GM21717 (cell line): ENCODE measurements around the gene TCEANC2.
"Not testable (repeated sequence)": the region's sequence is repeated elsewhere in the genome, so short reads cannot be mapped to it uniquely, and the experiment has no call there.

Source experiments
- ATAC-seq: cut with Tn5 transposase; IDR thresholded peaks from one replicate; pipeline ENCODE4 v1.9.1; 2021; ENCODE audit warnings: mild to moderate bottlenecking, moderate library complexity; ENCODE audit not compliant: unreplicated experiment

Gene TCEANC2

DNA sequence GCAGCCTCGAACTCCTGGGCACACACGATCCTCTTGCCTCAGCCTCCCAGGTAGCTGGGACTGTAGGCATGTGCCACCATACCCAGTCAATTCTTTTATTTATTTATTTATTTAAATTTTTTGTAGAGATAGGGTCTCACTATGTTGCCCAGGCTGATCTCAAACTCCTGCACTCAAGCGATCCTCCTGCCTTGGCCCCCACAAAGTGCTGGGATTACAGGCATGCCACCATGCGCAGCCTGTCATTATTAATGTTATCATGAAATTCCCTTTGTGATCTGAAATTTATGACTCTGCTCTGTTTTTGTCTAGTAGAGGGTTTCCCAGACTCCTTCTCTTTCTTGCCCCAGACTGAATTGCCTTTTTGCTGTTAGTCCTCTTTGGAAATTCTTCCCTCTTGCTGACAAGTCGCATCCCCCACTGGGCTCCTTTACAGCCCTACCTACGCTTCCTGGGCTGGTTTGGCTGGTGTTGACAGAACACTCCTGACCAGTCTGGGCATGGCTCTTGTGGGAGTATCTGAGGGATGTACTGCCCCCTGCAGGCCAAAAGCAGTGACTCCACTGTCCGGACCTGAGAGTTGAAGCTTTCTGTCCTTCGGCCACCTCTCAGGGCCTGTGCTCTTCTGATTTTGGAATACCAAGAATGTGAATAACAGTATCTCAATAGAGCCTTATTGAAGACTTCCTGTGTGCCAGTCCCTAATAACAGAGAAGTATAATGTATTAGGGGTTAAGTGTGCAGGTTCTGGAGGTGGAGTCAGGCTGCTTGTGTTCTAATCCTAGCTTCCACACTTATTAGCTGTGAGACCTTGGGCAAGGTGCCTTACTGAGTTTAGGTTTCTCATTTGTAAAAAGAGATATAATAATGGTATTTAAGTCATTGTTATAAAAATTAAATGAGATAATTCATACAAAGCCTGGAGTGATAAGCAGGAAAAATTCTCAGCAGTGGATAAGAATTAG is 28.2 kb downstream of the TCEANC2 start:
- peak; percentile 58 for ATAC-seq

DNA sequence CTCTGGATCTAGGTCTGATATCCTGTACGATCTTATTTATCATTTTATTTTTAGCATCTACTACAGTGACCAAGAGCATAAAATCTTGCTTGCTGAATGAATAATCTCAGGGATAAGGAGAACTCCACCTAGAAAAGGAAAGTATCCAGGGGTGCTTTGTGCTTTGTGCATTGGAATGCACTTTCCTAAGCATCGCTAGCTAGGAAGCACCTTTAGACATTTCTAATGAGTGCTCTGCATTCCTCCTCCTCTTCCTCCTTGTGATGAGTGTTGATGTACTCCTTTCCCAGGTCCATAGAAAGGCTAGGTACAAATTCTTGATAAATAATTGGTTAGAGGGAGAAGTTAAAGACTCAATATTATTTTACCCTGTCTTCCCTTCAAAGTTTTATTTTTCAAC is 31.4 kb downstream of the TCEANC2 start:
- no peak for ATAC-seq

DNA sequence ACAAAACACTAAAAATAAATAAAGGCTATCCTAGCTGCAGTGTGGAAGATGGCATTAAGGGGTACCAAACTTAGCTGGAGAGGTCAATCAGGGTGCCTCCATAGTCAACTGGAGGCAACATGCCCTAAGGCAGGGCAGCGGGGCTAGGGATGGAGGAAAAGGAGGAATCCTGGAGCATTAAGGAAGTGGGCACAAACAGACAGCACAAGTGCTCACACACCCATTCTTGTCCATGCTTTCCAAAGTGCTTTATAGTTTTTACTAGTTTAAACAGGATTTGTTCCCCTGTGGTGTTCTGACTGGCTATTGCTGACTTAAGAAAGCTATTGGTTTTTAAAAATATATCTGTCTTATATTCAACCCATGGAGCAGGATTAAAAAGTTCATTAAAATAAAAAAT is 33.3 kb downstream of the TCEANC2 start:
- no peak for ATAC-seq

DNA sequence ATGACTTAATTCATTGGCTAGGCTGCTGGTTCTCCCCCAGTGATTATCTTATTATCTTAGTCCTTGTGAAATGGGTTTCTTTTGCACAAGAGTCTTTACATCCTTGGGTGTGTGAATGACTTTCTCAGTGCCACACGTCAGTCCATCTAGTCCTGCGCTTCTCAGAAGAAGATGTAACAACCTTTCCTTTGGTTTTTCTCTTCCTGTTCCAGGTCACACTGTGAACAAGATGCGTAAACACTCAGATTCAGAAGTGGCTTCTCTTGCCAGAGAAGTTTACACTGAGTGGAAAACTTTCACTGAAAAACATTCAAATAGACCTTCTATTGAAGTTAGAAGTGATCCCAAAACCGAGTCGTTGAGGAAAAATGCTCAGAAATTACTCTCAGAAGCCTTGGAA is 35.0 kb downstream of the TCEANC2 start:
- no peak for ATAC-seq

DNA sequence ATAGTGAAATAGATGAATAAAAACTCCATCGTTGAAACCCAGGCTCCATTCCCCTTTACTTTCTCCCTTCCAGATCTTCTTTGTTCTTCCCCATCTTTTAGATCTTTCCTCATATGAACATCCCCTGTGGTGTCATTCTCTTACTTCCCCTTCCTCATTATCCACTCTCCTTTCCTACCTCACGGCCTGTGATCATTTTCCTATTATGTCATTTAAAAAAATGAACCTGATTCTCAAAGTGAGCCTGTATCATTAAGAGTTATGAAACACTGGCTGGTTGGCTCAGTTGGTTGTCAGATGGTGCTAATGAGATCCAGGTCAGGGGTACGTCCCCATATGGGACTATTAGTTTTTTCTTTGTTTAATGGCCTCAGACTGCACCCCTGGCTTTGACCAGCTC is 38.3 kb downstream of the TCEANC2 start:
- no peak for ATAC-seq

DNA sequence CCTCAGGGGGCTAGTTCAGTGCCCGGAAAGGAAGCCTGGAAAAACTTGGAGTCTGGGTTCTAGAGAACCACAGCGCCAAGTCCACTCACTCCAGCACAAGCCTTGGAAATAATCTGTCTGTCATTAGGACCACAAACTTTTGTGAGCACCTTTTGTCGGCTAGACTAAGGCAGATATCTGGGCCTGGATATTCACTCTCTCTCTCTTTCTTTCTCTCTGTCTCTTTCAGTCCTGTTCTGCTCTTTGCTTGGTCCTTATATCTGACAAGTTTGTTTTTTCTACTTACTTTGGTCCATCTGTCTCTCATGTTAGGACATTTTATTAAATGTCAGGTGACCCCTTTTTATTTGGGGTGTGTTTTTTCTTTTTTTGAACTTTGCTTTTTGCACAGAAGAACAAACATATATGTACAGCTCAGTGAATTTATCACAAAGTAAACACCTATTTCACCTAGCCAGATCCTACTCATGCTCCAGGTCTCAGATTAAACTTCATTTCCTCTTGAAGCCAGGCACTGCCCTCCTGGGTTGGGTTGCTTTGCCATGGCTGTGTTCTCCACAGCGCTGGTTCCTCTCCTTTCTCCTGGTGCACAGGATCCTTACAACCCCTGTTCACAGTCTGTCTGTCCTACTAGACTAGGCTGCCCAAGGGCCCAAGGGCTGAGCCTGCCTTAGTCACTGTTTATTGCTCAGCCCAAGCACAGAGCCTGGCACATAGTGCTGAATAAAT is 40.8 kb downstream of the TCEANC2 start:
- ATAC-seq, result no peak

DNA sequence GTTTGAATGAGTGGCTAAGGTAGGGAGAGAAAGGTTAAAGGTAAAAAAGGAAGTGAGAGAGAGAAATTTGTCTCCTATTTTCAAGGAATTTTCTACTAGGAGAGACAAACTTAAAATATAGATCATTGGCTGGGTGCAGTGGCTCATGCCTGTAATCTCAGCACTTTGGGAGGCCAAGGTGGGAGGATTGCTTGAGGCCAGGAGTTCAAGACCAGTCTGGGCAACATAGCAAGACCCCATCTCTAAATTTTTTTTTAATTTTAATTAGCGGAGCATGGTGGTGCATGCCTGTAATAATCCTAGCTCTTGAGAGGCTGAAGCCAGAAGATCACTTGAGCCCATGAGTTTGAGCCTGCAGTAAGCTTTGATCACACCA is 41.3 kb downstream of the TCEANC2 start:
- ATAC-seq, result not testable (repeated sequence)

DNA sequence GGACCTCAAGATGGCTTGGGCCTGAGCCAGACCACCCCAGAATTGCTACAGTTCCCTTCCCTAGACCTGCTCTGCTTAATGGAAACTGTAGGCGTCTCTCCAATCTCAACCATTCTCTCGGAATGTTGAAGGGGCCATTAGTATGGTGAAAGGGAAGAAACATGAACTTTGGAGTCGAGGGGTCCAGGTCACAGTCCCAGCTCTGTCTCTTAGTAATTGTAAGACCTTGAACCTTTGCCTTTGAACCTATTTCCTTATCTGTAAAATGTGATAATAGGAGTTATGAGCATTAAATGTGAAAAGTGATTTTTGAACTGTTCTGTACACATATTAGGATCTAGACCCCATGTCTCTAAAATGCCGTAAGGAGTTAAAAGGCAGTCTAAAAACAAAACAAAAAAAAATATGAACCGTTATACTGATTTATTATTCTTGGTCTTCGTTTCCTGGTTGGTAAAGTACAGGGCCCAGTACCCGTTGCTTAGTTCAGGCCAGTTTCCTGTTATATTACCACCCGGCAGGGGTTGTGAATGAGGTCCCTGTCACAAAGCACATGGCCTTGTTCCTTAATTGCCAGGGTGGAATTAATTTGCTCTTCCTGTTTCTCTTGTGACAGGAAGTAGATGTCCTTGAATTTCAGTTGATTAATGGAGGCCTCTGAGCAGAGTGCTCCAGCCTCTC is 42.3 kb downstream of the TCEANC2 start:
- ATAC-seq, result no peak

DNA sequence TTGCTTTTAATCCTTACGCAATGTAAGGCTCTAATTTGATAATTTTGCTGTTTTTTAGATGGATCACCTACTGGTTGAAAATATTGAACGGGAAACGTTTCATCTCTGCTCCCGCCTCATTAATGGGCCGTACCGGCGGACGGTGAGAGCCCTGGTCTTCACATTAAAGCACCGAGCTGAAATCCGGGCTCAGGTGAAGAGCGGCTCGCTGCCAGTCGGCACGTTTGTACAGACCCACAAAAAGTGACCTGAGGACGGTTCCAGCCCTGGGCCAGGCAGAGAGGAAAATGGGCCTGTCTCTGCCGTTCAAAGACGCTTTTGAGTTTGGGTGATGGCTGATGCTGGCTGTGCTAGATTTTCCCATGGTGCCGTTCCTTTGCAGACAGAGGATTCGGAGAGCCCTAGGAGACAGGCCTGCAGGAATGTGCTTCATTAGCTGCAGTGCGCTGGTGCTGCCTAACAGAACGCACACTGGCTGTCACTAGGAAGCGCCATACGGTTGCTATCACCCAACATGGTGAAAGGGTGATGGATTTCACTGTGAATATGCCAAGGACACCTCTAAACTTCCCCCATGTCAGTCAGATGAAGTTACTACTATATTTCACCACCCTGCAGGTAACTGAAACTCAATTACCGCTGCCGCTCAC is 42.9 kb downstream of the TCEANC2 start:
- ATAC-seq, result no peak

DNA sequence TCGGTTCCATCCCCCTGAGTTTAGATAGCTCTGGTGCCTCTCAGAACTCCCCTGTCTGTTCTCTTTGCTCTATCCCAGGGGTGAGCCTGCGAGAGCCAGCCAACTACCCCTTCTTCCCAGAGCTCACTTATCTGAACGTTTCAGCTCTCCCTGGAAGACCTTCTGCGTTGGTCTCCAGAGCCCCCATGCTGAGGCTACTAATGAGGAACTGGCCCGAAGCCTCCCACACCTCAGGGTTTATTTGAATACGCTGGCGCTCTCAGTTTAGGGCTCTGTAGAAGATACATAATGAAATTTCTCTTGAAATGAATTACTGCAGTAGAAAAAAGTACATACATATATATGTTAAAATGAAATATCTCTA is 43.5 kb downstream of the TCEANC2 start:
- ATAC-seq, result no peak

DNA sequence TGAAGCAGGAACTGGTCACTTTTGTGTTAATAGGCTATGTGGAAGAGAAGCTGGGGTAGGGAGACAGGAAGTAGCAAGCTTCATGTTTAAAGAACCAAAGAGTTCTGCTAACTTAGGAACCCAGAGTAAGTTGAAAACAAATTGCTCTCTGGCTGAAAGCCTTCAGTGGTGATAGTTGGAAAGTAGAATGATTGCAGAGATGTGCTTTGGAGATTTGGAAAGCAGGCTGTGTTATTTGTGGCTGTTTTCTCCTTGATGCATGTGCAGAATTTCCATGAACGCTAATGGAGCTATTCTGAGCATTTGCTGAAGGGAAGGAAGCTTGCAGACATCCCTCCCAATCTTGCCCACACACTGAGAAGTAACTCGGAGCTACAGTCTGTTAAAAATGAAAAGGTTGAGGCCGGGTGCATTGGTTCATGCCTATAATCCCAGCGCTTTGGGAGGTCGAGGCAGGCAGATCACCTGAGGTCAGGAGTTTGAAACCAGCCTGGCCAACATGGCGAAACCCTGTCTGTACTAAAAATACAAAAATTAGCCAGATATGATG is 45.7 kb downstream of the TCEANC2 start:
- ATAC-seq, result no peak

DNA sequence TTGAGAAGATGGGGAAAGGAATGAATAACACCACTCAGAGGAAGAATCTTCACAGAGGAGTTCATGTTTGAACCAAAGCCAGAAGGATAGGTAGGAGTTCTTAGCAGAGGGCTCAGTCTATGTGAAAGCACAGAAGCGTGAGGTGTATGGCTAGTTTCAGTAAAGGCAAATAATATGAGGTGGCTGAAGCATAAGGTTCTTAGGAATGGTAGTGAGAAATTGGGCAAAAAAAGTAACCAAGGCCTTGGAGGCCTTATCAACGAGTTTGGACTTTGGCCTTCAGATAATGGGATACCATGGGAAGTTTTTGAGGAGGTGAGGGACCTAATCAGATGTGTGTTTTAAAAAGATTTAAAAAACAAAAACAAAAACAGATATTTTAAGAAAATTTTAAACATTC is 47.1 kb downstream of the TCEANC2 start:
- ATAC-seq, result no peak

DNA sequence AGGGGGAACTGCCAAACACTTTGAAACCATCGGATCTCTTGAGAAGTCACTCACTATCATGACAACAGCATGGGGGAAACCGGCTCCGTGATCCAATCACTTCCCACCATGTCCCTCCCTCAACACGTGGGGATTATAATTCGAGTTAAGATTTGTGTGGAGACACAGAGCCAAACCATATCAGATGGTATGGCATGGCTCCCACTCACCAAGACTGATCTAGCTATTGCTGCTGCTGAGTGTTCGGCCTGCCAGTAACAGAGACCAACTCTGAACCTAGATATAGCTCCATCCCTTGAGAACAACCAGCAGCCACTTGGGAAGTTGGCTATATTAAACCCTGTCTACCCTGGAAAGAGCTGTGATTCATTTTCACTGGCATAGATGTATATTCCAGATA is 50.0 kb downstream of the TCEANC2 start:
- ATAC-seq, result no peak

DNA sequence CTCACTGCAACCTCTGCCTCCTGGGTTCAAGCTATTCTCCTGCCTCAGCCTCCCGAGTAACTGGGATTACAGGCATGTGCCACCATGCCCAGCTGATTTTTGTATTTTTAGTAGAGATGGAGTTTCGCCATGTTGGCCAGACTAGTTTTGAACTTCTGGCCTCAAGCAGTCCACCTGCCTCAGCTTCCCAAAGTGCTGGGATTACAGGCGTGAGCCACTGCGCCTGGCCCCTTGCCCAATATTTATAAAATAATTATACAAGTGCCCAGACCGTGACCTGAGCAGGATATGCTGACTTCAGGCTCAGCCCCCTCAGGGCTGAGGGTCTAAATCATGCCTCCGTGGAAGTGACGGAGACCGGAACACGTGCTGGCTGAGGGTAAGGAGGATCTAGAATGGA is 51.2 kb downstream of the TCEANC2 start:
- ATAC-seq, result not testable (repeated sequence)

DNA sequence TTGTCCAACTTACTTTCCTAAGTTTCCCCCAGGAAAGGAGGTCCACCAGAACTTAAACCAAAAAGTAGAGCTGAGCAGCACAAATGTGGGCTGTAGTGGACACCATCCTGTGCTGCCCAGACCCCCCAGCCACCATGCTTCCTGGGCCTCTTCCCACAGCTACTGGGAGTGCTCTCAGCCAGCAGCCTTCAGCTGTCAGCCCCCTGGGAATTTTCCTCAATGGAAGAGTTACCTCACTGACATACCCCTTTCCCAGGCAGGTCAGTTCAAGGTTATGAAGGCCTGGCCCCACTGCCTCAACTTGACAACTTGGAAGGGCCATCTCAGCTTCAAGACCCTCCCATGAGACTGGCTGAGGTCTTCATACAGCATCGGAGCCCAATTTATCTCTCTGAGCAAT is 51.7 kb downstream of the TCEANC2 start:
- no peak for ATAC-seq

DNA sequence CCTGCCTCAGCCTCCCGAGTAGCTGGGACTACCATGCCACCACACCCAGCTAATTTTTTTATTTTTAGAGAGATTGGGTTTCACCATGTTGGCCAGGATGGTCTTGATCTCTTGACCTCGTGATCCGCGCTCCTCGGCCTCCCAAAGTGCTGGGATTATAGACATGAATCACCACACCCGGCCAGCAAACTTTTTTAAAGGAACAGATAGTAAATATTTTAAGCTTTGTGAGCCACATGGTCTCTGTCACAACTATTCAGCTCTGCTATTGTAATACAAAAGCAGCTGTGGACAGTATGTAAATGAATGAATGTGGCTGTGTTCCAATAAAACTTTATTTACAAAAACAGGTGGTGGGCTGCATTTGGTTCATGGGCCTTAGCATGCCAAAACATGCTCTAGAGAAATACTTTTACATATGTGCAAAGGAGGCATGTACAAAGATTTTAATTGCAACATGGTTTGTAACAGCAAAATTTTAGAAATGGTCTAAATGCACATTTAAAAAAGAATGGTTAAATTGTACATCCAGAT is 52.4 kb downstream of the TCEANC2 start:
- no peak for ATAC-seq

DNA sequence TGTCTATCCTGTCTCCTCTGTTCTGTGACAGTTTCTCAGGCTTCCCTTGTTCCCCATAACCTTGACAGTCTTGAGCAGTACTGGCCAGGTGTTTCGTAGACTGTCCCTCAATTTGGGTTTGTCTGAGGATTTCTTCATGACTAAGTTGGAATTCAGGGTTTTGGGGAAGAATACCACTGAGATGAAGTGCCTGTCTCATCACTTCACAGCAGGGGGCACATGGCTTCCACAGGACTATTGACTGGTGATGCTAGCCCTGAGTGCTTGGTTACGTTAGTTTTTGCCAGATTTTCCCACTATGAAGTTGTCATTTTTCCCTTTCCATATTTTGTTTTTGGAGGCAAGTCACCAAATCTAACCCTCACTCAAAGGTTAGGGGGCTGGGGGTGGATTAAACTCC is 53.7 kb downstream of the TCEANC2 start:
- ATAC-seq, result no peak

DNA sequence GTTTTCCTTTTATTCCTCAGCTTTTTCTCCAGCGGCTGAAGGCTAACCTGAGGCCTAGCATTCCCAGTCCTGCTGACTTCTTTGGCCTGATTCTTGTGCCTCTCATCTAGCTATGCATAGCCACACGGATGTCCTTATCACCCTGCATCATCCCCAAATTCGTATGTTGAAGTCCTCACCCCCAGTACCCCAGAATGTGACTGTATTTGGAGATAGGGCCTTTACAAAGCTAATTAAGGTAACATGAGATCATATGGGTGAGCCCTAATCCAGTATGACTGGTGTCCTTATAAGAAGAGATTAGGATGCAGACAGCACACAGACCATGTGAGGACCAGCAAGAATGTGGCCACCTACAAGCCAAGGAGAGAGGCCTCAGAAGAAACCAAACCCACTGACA is 54.7 kb downstream of the TCEANC2 start:
- no peak for ATAC-seq

DNA sequence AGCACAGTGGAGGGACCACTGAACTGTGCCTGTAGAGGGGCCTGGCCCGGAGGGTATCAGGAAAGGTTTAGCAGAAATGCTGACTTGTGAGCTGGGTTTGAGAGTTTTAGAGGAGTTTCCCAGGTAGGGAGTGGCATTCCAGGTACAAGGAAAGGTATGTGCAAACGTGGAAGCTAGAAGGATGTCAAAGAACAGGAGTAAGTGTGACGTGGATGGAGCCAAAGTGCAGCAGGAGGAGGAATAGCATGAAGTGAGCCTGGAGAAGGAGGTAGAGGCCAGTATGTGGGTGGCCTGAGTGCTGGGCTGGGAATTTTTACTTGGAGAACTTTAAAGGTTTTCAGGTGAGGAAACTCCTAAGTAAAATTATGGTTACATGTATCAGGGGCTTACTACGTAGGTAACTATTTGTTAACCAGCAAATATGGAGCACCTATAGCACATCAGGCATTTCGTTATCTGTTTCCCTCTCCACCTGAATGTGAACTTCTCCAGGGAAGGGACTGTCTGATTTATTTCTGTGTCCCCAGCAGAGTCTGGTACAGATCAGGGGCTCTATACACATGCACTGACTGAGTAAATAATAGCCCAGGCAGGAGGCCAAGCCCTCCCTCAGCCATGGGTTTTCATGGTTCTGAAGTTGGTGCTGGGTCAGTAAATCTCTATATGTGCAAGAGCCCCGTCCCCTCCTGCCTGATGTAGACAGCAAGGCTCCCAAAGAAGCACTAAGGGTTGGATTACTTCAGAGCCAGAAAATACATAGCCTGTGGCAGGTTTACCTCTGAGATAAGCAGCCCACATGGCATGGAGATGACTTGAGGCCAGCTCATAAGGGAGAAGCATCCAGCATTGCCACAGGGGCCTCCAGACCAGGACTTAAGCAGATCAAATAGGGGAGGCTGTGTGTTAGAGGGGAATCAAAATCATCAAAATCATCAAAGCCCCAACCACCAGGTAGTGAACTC is 56.0 kb downstream of the TCEANC2 start:
- no peak for ATAC-seq

DNA sequence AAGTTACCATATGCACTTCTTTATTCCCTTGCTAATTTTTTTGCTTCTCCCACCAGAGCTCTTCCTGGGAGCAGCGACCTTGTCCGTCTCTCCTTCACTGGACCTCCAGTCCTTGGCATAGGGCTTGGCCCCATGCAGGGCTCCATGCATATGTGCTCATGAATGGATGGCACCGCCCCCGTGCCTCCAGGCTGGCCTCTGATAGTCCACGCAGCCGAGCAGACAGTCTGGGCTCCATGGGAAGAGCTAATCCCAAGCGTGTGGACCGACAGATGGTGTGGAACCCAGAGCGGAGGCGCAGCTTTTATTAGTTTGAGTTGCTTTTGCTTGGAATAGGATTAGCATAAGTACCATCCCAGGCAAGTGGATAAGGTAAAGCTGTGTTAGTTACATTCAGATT is 57.6 kb downstream of the TCEANC2 start:
- no peak for ATAC-seq
